ENCODE results near the gene PCSK9. TPM values are rescaled to one million over a fixed set of nuclear protein-coding genes. Genes with fewer than 3 reads are reported as not detected.

PCSK9 gene
- total and polyA plus RNA-seq, 7 donors, result under 0.01 to 0.03 TPM; not detected in 5

DNA sequence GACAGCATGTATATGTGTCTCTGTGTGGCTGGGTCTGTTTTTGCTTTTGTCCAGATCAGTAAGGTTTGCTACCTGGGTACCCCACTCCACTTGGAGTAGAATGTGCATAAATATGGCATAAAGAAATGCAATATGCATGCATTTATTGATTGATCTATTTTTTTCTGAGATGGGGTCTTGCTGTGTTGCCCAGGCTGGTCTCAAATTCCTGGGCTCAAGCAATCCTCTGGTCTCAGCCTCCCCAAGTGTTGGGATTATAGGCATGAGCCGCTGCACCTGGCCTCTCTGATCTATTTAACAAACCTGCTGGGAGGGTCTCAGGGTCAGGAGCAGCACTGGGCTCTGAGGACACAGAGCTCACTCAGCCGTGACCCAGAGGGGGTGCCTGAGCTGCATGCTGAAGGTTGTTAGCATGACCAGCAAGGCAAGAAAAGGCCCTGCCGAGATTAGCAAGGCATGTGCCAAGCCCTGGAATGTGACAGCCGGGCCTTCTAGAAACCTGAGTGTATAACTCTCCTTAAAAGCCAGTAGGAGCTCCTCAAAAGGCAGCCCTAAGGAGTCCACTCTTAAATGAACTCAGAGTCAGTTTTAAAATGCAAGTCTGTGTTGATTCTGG is 22.5 kb downstream of the PCSK9 start:
- Histone ChIP-seq H3K4me1 (peaks cover 26% of the 10 kb centered on the region), H3K36me3 (ENCODE audit: insufficient read depth in 1 of 2, low read depth in 1 of 2) (no peaks in the 10 kb centered on the region), H3K27ac (no peak overlapping the region), H3K9me3 (no peaks in the 10 kb centered on the region), H3K27me3 (ENCODE audit: insufficient read depth in 3 of 3, low read length in 2 of 3) (no peaks in the 10 kb centered on the region), H3K4me3 (no peak overlapping the region)
- DNase-seq, result no peak
- ATAC-seq, result no peak
- TF ChIP-seq, protein P1, sequence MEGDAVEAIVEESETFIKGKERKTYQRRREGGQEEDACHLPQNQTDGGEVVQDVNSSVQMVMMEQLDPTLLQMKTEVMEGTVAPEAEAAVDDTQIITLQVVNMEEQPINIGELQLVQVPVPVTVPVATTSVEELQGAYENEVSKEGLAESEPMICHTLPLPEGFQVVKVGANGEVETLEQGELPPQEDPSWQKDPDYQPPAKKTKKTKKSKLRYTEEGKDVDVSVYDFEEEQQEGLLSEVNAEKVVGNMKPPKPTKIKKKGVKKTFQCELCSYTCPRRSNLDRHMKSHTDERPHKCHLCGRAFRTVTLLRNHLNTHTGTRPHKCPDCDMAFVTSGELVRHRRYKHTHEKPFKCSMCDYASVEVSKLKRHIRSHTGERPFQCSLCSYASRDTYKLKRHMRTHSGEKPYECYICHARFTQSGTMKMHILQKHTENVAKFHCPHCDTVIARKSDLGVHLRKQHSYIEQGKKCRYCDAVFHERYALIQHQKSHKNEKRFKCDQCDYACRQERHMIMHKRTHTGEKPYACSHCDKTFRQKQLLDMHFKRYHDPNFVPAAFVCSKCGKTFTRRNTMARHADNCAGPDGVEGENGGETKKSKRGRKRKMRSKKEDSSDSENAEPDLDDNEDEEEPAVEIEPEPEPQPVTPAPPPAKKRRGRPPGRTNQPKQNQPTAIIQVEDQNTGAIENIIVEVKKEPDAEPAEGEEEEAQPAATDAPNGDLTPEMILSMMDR (IDR thresholded peaks at IDR 0.05), result no peak
- WGBS, 3 donors, result 51 to 77% (median 57%) methylated on average over 4 of the region's 4 CpGs
- intact Hi-C loops (cut with DNase I), result no loop called here

DNA sequence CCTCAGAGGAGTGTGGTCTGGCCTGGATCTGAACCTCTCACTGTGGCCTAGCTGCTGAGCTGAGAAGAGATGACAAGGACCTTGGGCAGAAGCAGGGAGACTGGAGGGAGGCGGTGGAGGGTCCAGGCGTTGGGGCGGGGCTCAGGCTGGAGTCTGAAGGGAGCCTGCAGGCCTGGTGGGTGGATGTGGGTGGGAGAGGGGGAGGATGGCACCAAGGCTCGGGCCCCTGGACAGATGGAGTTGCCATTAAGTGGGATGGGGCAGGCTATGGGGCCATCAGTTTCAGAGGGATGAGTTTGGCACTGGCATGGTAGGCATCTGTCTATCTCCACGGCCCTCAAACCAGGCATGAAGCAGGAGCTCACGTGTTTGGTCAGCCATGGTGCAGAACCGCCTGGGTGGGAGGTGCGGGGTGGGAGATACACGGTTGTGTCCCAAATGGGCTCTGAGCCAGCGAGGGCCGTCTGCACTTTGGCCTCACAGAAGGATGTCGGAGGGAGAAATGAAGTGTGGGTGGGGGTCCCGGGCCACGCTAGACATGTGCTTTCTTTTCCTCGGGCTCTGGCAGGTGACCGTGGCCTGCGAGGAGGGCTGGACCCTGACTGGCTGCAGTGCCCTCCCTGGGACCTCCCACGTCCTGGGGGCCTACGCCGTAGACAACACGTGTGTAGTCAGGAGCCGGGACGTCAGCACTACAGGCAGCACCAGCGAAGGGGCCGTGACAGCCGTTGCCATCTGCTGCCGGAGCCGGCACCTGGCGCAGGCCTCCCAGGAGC is 23.6 kb downstream of the PCSK9 start:
- no peak overlapping the region for H3K27ac ChIP-seq
- H3K4me3 ChIP-seq, result no peak overlapping the region
- peaks cover 0 to 7% of the 10 kb centered on the region in 2 donors for H3K36me3 ChIP-seq (ENCODE audit: insufficient read depth in 1 of 2, low read depth in 1 of 2)
- ATAC-seq, result no peak
- WGBS, 3 donors, result 74 to 83% (median 83%) methylated on average over 29 of the region's 29 CpGs
- TF ChIP-seq, protein P1 (IDR thresholded peaks at IDR 0.05), result no peak
- H3K27me3 ChIP-seq (ENCODE audit: insufficient read depth in 3 of 3, low read length in 2 of 3), result no peaks in the 10 kb centered on the region
- H3K9me3 ChIP-seq, result no peaks in the 10 kb centered on the region
- intact Hi-C loops (cut with DNase I), result no loop called here
- H3K4me1 ChIP-seq, result peaks cover 32% of the 10 kb centered on the region
- DNase-seq, result no peak

DNA sequence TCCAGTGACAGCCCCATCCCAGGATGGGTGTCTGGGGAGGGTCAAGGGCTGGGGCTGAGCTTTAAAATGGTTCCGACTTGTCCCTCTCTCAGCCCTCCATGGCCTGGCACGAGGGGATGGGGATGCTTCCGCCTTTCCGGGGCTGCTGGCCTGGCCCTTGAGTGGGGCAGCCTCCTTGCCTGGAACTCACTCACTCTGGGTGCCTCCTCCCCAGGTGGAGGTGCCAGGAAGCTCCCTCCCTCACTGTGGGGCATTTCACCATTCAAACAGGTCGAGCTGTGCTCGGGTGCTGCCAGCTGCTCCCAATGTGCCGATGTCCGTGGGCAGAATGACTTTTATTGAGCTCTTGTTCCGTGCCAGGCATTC is 24.2 kb downstream of the PCSK9 start:
- Histone ChIP-seq H3K27me3 (ENCODE audit: insufficient read depth in 3 of 3, low read length in 2 of 3) (no peaks in the 10 kb centered on the region), H3K36me3 (ENCODE audit: insufficient read depth in 1 of 2, low read depth in 1 of 2) (peaks cover 0 to 11% of the 10 kb centered on the region in 2 donors), H3K4me1 (peaks cover 33% of the 10 kb centered on the region), H3K9me3 (no peaks in the 10 kb centered on the region), H3K4me3 (no peak overlapping the region), H3K27ac (no peak overlapping the region)
- peak in 1 of 4 donors; percentile 3 for ATAC-seq
- TF ChIP-seq, protein P1 (IDR thresholded peaks at IDR 0.05), result no peak
- no peak for DNase-seq
- WGBS, 3 donors, result 68 to 78% (median 71%) methylated on average over 9 of the region's 9 CpGs
- intact Hi-C loops (cut with DNase I), result no loop called here

- peaks cover 33% of the 10 kb centered on the region for H3K4me1 ChIP-seq
- WGBS, 3 donors, result 34 to 46% (median 34%) methylated on average over 12 of the region's 12 CpGs
- H3K27me3 ChIP-seq (ENCODE audit: insufficient read depth in 3 of 3, low read length in 2 of 3), result no peaks in the 10 kb centered on the region
- ATAC-seq, result peak in 1 of 4 donors; percentile 3
- intact Hi-C loops (cut with DNase I), result no loop called here
- no peak overlapping the region for H3K27ac ChIP-seq
- H3K4me3 ChIP-seq, result no peak overlapping the region
- no peak for DNase-seq
- TF ChIP-seq, protein P1 (IDR thresholded peaks at IDR 0.05), result no peak
- H3K9me3 ChIP-seq, result no peaks in the 10 kb centered on the region
- peaks cover 0 to 17% of the 10 kb centered on the region in 2 donors for H3K36me3 ChIP-seq (ENCODE audit: insufficient read depth in 1 of 2, low read depth in 1 of 2)
Observed at GRCh38 chr1:55064071-55064581, 24.8 kb downstream of the PCSK9 start.
